Measurements from ENCODE around the gene RASA3. TPM values are rescaled to one million over a fixed set of nuclear protein-coding genes. Genes with fewer than 3 reads are reported as not detected.

Gene RASA3
- total and polyA plus RNA-seq, 5 donors from 2014 or later: 93.8 to 265 (median 99.6) TPM

DNA sequence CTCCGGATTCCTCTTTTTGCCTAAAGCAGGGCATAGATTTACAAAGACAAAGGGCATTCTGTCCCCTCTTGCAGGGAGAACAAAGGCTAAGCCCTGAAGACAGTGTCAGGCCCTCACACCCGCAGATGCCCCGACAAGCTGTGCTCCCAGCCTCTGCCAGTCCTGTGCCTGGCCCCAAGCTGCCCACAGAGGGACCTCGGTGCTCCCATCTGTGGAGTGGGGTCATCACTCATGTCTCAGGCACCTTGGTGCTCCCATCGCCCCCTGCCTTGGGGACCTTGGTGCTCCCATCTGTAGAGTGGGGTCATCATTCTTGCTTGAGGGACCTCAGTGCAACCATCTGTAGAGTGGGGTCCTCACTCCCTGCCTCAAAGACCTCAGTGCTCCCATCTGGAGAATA is 182.9 kb downstream of the RASA3 start:
- H3K27ac Mint-ChIP-seq: peak overlapping the region in 1 of 3 donors; percentile 62
- peaks cover 0 to 2% (median 0%) of the 10 kb centered on the region in 7 donors for H3K9me3 Mint-ChIP-seq
- H3K4me3 Mint-ChIP-seq: no peak overlapping the region
- H3K36me3 ChIP-seq (ENCODE audit: control insufficient read depth, insufficient read depth, low read length): peaks cover 12% of the 10 kb centered on the region
- H3K4me3 ChIP-seq (ENCODE audit: low read depth, low read length): no peak overlapping the region
- no peak for DNase-seq
- H3K4me1 Mint-ChIP-seq: peaks cover 0 to 12% (median 2%) of the 10 kb centered on the region in 4 donors
- H3K9me3 ChIP-seq (ENCODE audit: control insufficient read depth in 2 of 2, low read length in 2 of 2): no peaks in the 10 kb centered on the region
- H3K27me3 Mint-ChIP-seq: no peaks in the 10 kb centered on the region
- no peak overlapping the region for H3K27ac ChIP-seq (ENCODE audit: insufficient read depth, low read length, poor library complexity, severe bottlenecking)
- H3K36me3 Mint-ChIP-seq: no peaks in the 10 kb centered on the region
- H3K4me1 ChIP-seq (ENCODE audit: control insufficient read depth, insufficient read depth, low read length, poor library complexity, severe bottlenecking): no peaks in the 10 kb centered on the region
- no peak for ATAC-seq (ENCODE audit: low read depth in 2 of 2)
- no peaks in the 10 kb centered on the region for H3K27me3 ChIP-seq (ENCODE audit: control insufficient read depth, insufficient read depth, low read length)

DNA sequence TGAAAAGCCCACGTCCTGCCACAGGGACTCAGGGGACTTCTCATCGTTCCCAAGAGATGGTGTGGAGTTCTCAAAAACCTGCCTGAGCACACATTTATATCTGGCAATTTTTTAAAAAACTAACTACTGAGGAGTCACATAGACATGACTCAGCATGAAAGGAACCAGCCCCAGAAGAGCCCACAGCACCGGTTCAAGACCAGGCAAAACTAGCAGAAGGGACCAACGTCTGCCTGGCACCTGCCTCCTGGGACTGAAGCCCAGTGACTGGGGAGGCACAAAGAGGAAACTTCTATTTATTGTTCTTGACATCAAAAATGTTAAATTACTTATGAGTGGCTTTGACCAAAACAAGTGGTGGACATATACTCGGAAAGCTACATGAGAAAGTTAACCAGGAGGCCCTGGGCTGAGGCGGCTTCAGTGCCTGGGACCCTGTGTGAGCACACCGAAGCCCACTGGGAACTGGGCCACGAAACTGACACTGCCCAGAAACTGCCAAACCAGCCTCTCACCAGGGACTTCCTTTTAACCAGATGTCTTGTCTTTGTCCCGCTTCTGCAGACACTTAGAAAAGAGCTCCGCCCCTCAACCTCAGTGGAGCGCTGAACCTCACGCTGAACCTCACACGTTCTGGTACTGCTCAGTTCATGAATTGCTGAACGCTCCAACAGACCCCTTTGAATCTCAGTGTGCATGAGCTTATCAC is 184.2 kb downstream of the RASA3 start:
- no peaks in the 10 kb centered on the region for H3K4me1 ChIP-seq (ENCODE audit: control insufficient read depth, insufficient read depth, low read length, poor library complexity, severe bottlenecking)
- Mint-ChIP-seq H3K4me3 (peak overlapping the region in 1 of 4 donors; percentile 41), H3K36me3 (no peaks in the 10 kb centered on the region), H3K4me1 (peaks cover 0 to 12% (median 2%) of the 10 kb centered on the region in 4 donors), H3K27me3 (peaks cover 6% of the 10 kb centered on the region), H3K9me3 (peaks cover 0 to 4% (median 0%) of the 10 kb centered on the region in 7 donors), H3K27ac (peak overlapping the region in 1 of 3 donors; percentile 46)
- ATAC-seq (ENCODE audit: low read depth in 2 of 2): no peak
- no peaks in the 10 kb centered on the region for H3K9me3 ChIP-seq (ENCODE audit: control insufficient read depth in 2 of 2, low read length in 2 of 2)
- peaks cover 1% of the 10 kb centered on the region for H3K36me3 ChIP-seq (ENCODE audit: control insufficient read depth, insufficient read depth, low read length)
- H3K27ac ChIP-seq (ENCODE audit: insufficient read depth, low read length, poor library complexity, severe bottlenecking): no peak overlapping the region
- no peak for DNase-seq
- no peak overlapping the region for H3K4me3 ChIP-seq (ENCODE audit: low read depth, low read length)
- no peaks in the 10 kb centered on the region for H3K27me3 ChIP-seq (ENCODE audit: control insufficient read depth, insufficient read depth, low read length)

DNA sequence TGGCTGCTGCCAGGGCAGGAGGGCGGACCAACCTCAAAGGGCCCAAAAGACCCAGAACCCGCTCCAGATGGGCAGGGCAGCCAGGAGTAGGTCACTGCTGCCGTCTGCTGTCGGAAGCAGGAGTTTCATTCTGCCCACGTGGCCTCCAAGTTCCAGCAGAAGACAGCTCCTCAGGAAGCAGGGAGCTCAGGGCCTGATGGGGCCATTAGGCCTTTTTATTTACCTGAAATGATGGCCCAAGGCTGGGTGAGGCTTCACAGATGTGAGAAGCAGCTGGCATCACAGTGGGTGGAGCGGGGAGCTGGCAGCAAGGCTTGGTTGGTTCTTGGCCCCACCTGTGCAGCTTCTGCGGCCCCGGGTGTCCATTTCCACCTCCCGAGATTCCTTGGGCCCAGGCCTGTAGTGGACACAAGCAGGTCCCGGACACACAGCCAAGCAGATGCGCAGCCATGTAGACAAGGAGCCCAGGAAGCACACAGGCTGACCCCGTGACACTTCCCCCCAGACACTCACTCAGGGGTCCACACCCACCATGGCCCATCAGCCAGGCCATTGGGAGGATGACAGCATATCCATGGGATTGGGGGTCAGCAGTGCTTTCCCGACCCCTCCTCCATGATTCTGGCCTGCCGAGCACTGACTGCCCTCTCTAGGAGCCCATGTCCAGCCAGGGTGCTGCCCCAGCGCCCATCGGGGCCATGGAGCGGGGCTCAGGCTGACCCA is 185.0 kb downstream of the RASA3 start:
- H3K36me3 ChIP-seq (ENCODE audit: control insufficient read depth, insufficient read depth, low read length): no peaks in the 10 kb centered on the region
- peaks cover 0 to 4% (median 0%) of the 10 kb centered on the region in 7 donors for H3K9me3 Mint-ChIP-seq
- ATAC-seq (ENCODE audit: low read depth in 2 of 2) (no peak), DNase-seq (no peak)
- H3K27ac ChIP-seq (ENCODE audit: insufficient read depth, low read length, poor library complexity, severe bottlenecking): no peak overlapping the region
- H3K27me3 ChIP-seq (ENCODE audit: control insufficient read depth, insufficient read depth, low read length): no peaks in the 10 kb centered on the region
- H3K4me1 Mint-ChIP-seq: peaks cover 0 to 12% (median 2%) of the 10 kb centered on the region in 4 donors
- no peaks in the 10 kb centered on the region for H3K4me1 ChIP-seq (ENCODE audit: control insufficient read depth, insufficient read depth, low read length, poor library complexity, severe bottlenecking)
- H3K27ac Mint-ChIP-seq: no peak overlapping the region
- H3K27me3 Mint-ChIP-seq: peaks cover 6% of the 10 kb centered on the region
- H3K9me3 ChIP-seq (ENCODE audit: control insufficient read depth in 2 of 2, low read length in 2 of 2): no peaks in the 10 kb centered on the region
- no peak overlapping the region for H3K4me3 ChIP-seq (ENCODE audit: low read depth, low read length)
- H3K36me3 Mint-ChIP-seq: no peaks in the 10 kb centered on the region
- no peak overlapping the region for H3K4me3 Mint-ChIP-seq

DNA sequence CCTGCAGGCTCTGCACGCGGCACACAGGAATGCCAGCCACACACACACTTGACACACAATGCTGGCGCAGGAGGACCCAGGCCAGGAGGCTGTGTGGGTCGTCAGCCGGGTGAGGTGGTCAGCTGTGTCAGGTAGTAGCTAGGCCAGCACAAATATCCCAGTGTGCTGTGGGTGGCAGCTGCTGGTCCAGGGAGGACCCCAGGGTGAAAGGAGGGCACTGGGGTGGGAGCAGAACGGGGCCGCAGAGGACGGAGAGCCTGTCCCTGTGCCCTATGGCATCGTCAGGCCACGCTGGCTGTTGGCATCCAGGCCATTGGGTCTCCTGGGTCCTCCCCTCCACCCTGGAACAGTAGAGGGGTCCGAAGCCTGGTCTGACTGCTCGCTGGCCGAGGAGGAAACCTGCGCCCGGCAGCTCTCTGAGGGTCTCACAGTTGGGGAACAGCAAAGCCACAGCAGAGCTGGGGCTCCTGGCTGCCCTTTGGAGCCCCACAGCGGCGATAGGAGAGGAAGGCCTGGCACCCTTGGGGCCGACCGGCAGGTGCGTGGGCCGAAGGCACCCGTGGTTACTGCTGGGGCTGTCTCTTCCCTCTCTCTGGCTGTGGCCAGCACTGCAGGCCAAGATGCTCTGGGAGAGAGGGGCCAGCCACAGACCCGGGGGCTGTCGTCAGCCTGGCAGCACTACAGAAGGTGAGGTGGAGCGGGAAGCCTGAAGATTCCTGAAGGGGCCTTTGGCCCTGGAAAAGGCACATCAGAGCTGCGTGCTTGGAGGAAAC is 185.8 kb downstream of the RASA3 start:
- H3K27ac Mint-ChIP-seq: no peak overlapping the region
- H3K4me1 Mint-ChIP-seq: peaks cover 0 to 12% (median under 1%) of the 10 kb centered on the region in 4 donors
- no peaks in the 10 kb centered on the region for H3K36me3 Mint-ChIP-seq

DNA sequence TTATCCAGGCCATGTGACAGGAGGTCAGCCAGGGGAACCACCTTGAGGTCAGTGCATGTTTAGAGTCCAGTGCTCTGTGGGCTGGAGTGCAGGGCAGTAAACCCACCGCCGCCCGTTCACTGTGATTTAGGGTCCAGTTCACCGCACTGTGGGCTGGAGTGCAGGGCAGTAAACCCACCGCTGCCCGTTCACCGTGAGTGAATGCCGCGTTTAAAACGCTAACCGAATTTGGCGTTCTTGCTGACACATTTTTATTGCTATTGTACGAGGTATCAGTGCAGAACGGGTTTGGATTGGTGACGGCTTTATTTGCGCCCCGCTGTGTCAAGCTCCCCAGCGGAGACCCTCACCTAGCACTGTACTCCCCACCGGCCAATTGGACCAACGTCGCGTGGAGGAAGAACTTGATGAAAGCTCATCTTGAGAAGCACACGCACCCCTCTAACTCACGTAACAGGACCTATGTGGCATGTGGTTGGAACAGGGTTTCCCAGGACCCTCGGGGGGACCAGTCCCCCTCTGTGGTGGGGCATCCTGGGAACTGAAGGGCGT is 186.5 kb downstream of the RASA3 start:
- Mint-ChIP-seq H3K4me3 (no peak overlapping the region), H3K4me1 (peaks cover 0 to 10% (median under 1%) of the 10 kb centered on the region in 4 donors)
- no peaks in the 10 kb centered on the region for H3K9me3 ChIP-seq (ENCODE audit: control insufficient read depth in 2 of 2, low read length in 2 of 2)

More for the DNA sequence above, 185.8 kb downstream of the RASA3 start:
- H3K9me3 ChIP-seq (ENCODE audit: control insufficient read depth in 2 of 2, low read length in 2 of 2): no peaks in the 10 kb centered on the region
- peaks cover 6% of the 10 kb centered on the region for H3K27me3 Mint-ChIP-seq
- no peaks in the 10 kb centered on the region for H3K4me1 ChIP-seq (ENCODE audit: control insufficient read depth, insufficient read depth, low read length, poor library complexity, severe bottlenecking)
- DNase-seq (no peak), ATAC-seq (ENCODE audit: low read depth in 2 of 2) (no peak)
- H3K27ac ChIP-seq (ENCODE audit: insufficient read depth, low read length, poor library complexity, severe bottlenecking): no peak overlapping the region
- no peaks in the 10 kb centered on the region for H3K36me3 ChIP-seq (ENCODE audit: control insufficient read depth, insufficient read depth, low read length)
- peaks cover 0 to 4% (median 0%) of the 10 kb centered on the region in 7 donors for H3K9me3 Mint-ChIP-seq
- H3K4me3 Mint-ChIP-seq: no peak overlapping the region
- H3K4me3 ChIP-seq (ENCODE audit: low read depth, low read length): no peak overlapping the region
- H3K27me3 ChIP-seq (ENCODE audit: control insufficient read depth, insufficient read depth, low read length): no peaks in the 10 kb centered on the region

DNA sequence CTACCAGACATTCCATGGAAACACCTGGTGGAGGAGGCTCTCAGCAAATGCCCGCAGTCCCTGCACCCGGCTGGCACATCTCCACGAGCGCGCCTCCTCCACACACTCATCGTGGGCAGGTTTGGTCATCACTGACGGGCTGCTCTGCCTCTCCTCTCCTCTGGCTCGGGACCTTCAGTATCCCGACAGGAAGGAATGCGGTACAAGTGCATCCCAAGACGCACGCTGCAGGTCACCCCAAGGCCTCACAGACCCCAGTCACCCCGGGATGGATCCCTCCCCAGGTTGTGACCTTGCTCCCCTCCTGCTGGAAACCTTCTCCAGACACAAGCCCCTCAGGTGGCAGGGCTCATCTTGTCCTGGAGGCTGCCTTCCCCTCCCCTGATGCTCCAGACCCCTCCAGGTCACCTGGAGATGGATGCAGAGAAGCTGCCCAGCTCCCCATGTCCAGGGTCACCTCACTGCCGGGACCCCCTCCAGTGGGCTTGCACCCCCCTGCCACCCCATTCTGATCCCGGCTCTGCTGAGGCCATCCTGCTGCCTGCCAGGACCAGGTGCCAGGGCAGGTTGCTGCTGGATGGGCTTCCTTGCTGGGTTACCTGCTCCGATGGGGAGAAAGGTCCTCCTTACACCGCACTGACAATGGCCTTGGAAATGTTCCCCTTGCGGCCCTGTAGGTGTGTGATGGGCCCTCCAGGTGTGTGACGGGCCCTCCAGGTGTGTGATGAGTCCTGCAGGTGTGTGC is 188.4 kb downstream of the RASA3 start:
- ATAC-seq (ENCODE audit: low read depth in 2 of 2) (no peak), DNase-seq (no peak)
- Histone ChIP-seq H3K4me3 (ENCODE audit: low read depth, low read length) (no peak overlapping the region), H3K27me3 (ENCODE audit: control insufficient read depth, insufficient read depth, low read length) (no peaks in the 10 kb centered on the region), H3K4me1 (ENCODE audit: control insufficient read depth, insufficient read depth, low read length, poor library complexity, severe bottlenecking) (no peaks in the 10 kb centered on the region), H3K27ac (ENCODE audit: insufficient read depth, low read length, poor library complexity, severe bottlenecking) (no peak overlapping the region), H3K9me3 (ENCODE audit: control insufficient read depth in 2 of 2, low read length in 2 of 2) (no peaks in the 10 kb centered on the region), H3K36me3 (ENCODE audit: control insufficient read depth, insufficient read depth, low read length) (no peaks in the 10 kb centered on the region)
- Mint-ChIP-seq H3K36me3 (no peaks in the 10 kb centered on the region), H3K4me1 (peaks cover 0 to 2% (median under 1%) of the 10 kb centered on the region in 4 donors), H3K27ac (peak overlapping the region in 1 of 3 donors; percentile 25), H3K4me3 (peak overlapping the region in 1 of 4 donors; percentile 61), H3K9me3 (peaks cover 0 to 4% (median 0%) of the 10 kb centered on the region in 7 donors), H3K27me3 (peaks cover 6% of the 10 kb centered on the region)

More for the DNA sequence above, 186.5 kb downstream of the RASA3 start:
- Mint-ChIP-seq H3K9me3 (peaks cover 0 to 4% (median 0%) of the 10 kb centered on the region in 7 donors), H3K27ac (no peak overlapping the region), H3K36me3 (no peaks in the 10 kb centered on the region), H3K27me3 (peaks cover 6% of the 10 kb centered on the region)
- DNase-seq (no peak), ATAC-seq (ENCODE audit: low read depth in 2 of 2) (no peak)
- Histone ChIP-seq H3K4me3 (ENCODE audit: low read depth, low read length) (no peak overlapping the region), H3K4me1 (ENCODE audit: control insufficient read depth, insufficient read depth, low read length, poor library complexity, severe bottlenecking) (no peaks in the 10 kb centered on the region), H3K36me3 (ENCODE audit: control insufficient read depth, insufficient read depth, low read length) (no peaks in the 10 kb centered on the region), H3K27ac (ENCODE audit: insufficient read depth, low read length, poor library complexity, severe bottlenecking) (no peak overlapping the region), H3K27me3 (ENCODE audit: control insufficient read depth, insufficient read depth, low read length) (no peaks in the 10 kb centered on the region)

DNA sequence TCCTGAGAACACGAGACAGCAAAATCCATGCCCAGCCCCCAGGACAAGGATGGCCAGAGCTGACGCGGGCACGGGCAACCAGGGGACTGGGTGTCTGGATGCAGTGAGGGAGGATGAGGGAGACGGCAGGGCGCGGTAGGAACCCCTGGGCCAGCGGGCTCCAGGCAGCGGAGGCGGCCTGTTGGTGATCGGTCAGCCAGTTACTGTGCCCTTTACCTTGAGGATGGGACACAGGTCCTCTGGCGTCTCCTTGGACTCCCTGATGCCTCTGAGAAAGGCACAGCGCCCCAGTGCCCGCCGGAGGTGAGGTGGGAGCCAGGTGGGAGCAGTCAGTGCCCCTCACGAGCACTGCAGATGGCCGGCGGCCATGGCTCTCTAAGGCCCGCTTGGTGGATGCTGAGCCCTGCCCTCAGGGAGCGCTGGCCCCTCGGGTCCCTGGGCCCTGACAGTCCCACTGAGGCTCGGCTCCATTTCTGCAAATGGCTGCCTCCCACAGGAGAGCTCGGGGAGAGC is 189.8 kb downstream of the RASA3 start:
- Histone ChIP-seq H3K9me3 (ENCODE audit: control insufficient read depth in 2 of 2, low read length in 2 of 2) (no peaks in the 10 kb centered on the region), H3K27me3 (ENCODE audit: control insufficient read depth, insufficient read depth, low read length) (no peaks in the 10 kb centered on the region), H3K36me3 (ENCODE audit: control insufficient read depth, insufficient read depth, low read length) (no peaks in the 10 kb centered on the region), H3K4me3 (ENCODE audit: low read depth, low read length) (no peak overlapping the region), H3K27ac (ENCODE audit: insufficient read depth, low read length, poor library complexity, severe bottlenecking) (no peak overlapping the region), H3K4me1 (ENCODE audit: control insufficient read depth, insufficient read depth, low read length, poor library complexity, severe bottlenecking) (no peaks in the 10 kb centered on the region)
- no peak overlapping the region for H3K27ac Mint-ChIP-seq
- no peaks in the 10 kb centered on the region for H3K4me1 Mint-ChIP-seq
- no peaks in the 10 kb centered on the region for H3K36me3 Mint-ChIP-seq
- peaks cover 0 to 2% (median 0%) of the 10 kb centered on the region in 7 donors for H3K9me3 Mint-ChIP-seq
- ATAC-seq (ENCODE audit: low read depth in 2 of 2) (no peak), DNase-seq (no peak)
- H3K27me3 Mint-ChIP-seq: peaks cover 6% of the 10 kb centered on the region
- no peak overlapping the region for H3K4me3 Mint-ChIP-seq

All from CD4-positive, CD25-positive, alpha-beta regulatory T cell (primary cell).